Skeletal muscle satellite cell (primary cell): ENCODE data around the gene CRYBG1.
"Not testable (repeated sequence)": the region's sequence is repeated elsewhere in the genome, so short reads cannot be mapped to it uniquely, and the experiment has no call there.

Source experiments
- H3K27me3 ChIP-seq: 2 replicates; pipeline ENCODE4 v1.7.0; 2013; ENCODE audit warnings: low read length; ENCODE audit not compliant: control insufficient read depth, insufficient read depth
- H3K36me3 ChIP-seq: 2 replicates; pipeline ENCODE4 v1.7.0; 2013; ENCODE audit warnings: mild to moderate bottlenecking, control low read depth, low read length; ENCODE audit not compliant: insufficient read depth
- H3K4me1 ChIP-seq: 2 replicates; pipeline ENCODE4 v1.7.0; 2013; ENCODE audit warnings: low read length; ENCODE audit not compliant: control insufficient read depth, insufficient read depth
- H3K4me2 ChIP-seq: 2 replicates; pipeline ENCODE4 v1.7.0; 2013; ENCODE audit warnings: mild to moderate bottlenecking, low read length
- H3K4me3 ChIP-seq: 2 replicates; pipeline ENCODE4 v1.7.0; 2013; ENCODE audit warnings: low read length
- H3K9ac ChIP-seq: 2 replicates; pipeline ENCODE4 v1.7.0; 2013; ENCODE audit warnings: mild to moderate bottlenecking, low read depth, low read length, moderate library complexity
- H3K9me3 ChIP-seq: replicated peaks from 2 replicates; pipeline ENCODE4 v1.7.0; 2013; ENCODE audit warnings: mild to moderate bottlenecking, control low read depth, low read length

Gene CRYBG1

DNA sequence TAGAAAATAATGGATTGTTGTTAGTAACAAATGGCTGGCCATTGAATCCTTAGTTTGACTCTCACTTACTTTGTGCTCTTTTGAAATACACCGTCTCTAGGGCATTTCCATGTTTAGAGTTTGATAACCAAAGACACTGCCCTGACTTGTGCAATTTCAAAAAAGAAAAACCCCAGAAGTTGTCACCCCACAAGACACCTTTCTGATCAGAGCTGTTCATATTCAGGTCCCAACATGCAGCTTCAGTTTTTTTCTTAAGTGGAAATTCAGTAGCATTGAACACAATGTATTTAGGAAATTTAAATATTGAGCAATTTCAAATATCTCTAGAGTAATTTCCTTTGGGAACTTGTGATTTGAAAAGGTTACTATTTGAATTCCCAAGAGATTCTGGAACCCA lies 19.4 kb downstream of the CRYBG1 start:
- Histone ChIP-seq H3K27me3 (no peaks in the 10 kb centered on the region), H3K4me1 (peaks cover 26% of the 10 kb centered on the region), H3K9ac (no peak overlapping the region), H3K36me3 (no peaks in the 10 kb centered on the region), H3K4me3 (no peak overlapping the region), H3K9me3 (no peaks in the 10 kb centered on the region), H3K4me2 (no peak overlapping the region)

- peaks cover 26% of the 10 kb centered on the region for H3K4me1 ChIP-seq
- H3K36me3 ChIP-seq: no peaks in the 10 kb centered on the region
- no peak overlapping the region for H3K4me2 ChIP-seq
- no peak overlapping the region for H3K4me3 ChIP-seq
- H3K27me3 ChIP-seq: peaks cover 4% of the 10 kb centered on the region
- no peak overlapping the region for H3K9ac ChIP-seq
- no peaks in the 10 kb centered on the region for H3K9me3 ChIP-seq
Measured at GRCh38 chr6:106380407-106380806, 19.9 kb downstream of the CRYBG1 start.

- Histone ChIP-seq H3K4me1 (peaks cover 26% of the 10 kb centered on the region), H3K4me3 (no peak overlapping the region), H3K9me3 (no peaks in the 10 kb centered on the region), H3K27me3 (peaks cover 4% of the 10 kb centered on the region), H3K36me3 (no peaks in the 10 kb centered on the region), H3K9ac (no peak overlapping the region), H3K4me2 (no peak overlapping the region)
Measured at GRCh38 chr6:106381223-106381622, 20.7 kb downstream of the CRYBG1 start.

GRCh38 chr6:106381881-106382280 lies 21.4 kb downstream of the CRYBG1 start:
- no peaks in the 10 kb centered on the region for H3K9me3 ChIP-seq
- H3K27me3 ChIP-seq: peaks cover 8% of the 10 kb centered on the region
- no peak overlapping the region for H3K4me2 ChIP-seq
- H3K4me3 ChIP-seq: no peak overlapping the region
- peaks cover 25% of the 10 kb centered on the region for H3K4me1 ChIP-seq
- no peaks in the 10 kb centered on the region for H3K36me3 ChIP-seq
- no peak overlapping the region for H3K9ac ChIP-seq

DNA sequence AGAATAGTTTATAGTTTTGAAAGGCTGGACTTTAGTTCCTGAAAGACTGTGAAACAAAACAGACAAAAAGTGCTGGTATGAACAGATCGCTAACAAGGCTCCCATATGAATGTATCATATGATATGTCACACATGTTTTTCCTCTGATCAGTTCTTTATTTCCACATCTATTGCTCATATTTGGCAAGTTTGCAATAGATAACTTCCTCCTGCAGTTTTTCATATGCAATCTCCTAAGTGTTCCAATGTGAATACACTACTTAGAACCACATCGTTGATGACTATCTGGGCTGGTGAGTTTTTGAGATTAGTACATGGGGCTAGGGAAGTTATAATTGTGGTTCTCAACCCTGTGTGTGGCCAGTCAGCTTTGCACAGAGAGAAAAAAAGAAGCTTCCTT lies 23.1 kb downstream of the CRYBG1 start:
- Histone ChIP-seq H3K36me3 (no peaks in the 10 kb centered on the region), H3K9me3 (no peaks in the 10 kb centered on the region), H3K4me1 (peaks cover 20% of the 10 kb centered on the region), H3K27me3 (peaks cover 8% of the 10 kb centered on the region), H3K4me3 (no peak overlapping the region), H3K9ac (no peak overlapping the region), H3K4me2 (no peak overlapping the region)

DNA sequence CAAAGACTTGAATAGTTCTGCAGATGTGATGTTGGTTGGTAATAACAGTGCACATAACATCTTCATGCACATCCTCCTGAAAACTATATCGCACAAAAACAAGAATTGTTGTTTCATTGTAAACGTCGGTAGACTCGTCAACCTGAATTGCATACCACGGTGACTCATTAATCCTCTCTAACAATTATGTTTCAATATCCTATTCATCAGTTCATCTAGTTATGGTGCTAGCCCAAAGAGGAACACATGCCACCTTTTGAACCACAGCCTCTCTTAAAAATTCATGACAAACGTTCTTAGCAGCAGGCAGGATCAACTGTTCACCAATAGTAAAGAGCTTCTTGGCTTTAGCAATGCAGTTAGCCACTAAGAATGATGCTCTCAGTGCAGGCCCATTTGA lies 25.0 kb downstream of the CRYBG1 start:
- Histone ChIP-seq H3K4me1 (peaks cover 16% of the 10 kb centered on the region), H3K4me3 (no peak overlapping the region), H3K4me2 (no peak overlapping the region), H3K36me3 (no peaks in the 10 kb centered on the region), H3K9ac (no peak overlapping the region), H3K27me3 (peaks cover 11% of the 10 kb centered on the region), H3K9me3 (no peaks in the 10 kb centered on the region)

- H3K4me2 ChIP-seq: no peak overlapping the region
- no peak overlapping the region for H3K4me3 ChIP-seq
- H3K9ac ChIP-seq: no peak overlapping the region
- H3K4me1 ChIP-seq: no peaks in the 10 kb centered on the region
- H3K9me3 ChIP-seq: no peaks in the 10 kb centered on the region
- peaks cover 11% of the 10 kb centered on the region for H3K27me3 ChIP-seq
- no peaks in the 10 kb centered on the region for H3K36me3 ChIP-seq
Measured at GRCh38 chr6:106387875-106388274, 27.4 kb downstream of the CRYBG1 start.

DNA sequence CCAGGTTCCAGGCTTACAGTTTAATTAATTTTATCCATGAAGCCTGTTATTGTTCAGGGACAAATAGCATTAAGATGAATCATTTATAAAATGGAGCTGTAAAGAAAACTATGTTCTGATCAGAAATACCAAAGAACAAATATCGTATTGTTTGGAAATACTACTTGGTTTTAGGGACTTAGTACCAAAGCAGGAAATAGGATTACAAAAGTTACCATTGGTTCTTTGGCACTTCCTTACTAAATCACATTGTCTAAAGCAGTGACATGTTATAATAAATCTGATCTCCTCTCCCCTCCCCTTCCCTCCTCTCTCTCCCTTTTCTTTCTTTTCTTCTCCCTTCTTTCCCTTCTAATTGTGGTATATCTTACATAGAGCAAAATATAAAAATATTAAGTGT lies 29.6 kb downstream of the CRYBG1 start:
- no peaks in the 10 kb centered on the region for H3K36me3 ChIP-seq
- no peak overlapping the region for H3K9ac ChIP-seq
- no peaks in the 10 kb centered on the region for H3K9me3 ChIP-seq
- H3K4me3 ChIP-seq: no peak overlapping the region
- H3K4me1 ChIP-seq: no peaks in the 10 kb centered on the region
- no peak overlapping the region for H3K4me2 ChIP-seq
- H3K27me3 ChIP-seq: peaks cover 19% of the 10 kb centered on the region

GRCh38 chr6:106396426-106397220 lies 36.1 kb downstream of the CRYBG1 start:
- no peaks in the 10 kb centered on the region for H3K36me3 ChIP-seq

DNA sequence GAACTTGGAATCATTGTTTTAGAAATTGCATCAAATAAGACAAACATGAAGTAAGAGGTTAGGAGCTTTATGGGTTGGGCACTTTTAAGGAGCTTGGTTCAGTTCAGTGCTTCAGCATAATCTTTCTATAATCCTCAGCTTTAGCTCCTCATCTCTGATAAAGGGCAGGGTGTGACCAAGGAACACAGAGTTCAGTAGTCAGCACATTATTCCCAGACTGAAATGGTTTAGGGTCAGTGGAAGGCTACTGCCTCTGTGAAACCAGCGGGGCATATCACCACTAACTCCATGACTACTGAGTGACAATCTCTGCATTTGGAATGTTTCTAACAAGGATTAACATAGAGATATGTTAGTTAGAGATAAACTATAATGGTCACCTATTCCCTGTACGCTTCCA lies 36.9 kb downstream of the CRYBG1 start:
- no peaks in the 10 kb centered on the region for H3K4me1 ChIP-seq
- no peaks in the 10 kb centered on the region for H3K36me3 ChIP-seq
- no peak overlapping the region for H3K9ac ChIP-seq
- no peak overlapping the region for H3K4me2 ChIP-seq
- no peaks in the 10 kb centered on the region for H3K9me3 ChIP-seq
- no peak overlapping the region for H3K4me3 ChIP-seq
- H3K27me3 ChIP-seq: peaks cover 11% of the 10 kb centered on the region

More at GRCh38 chr6:106396426-106397220, 36.1 kb downstream of the CRYBG1 start:
- H3K27me3 ChIP-seq: peaks cover 11% of the 10 kb centered on the region
- no peak overlapping the region for H3K4me3 ChIP-seq
- no peak overlapping the region for H3K4me2 ChIP-seq
- H3K9me3 ChIP-seq: no peaks in the 10 kb centered on the region
- H3K4me1 ChIP-seq: no peaks in the 10 kb centered on the region
- H3K9ac ChIP-seq: no peak overlapping the region

GRCh38 chr6:106398621-106399020 lies 38.1 kb downstream of the CRYBG1 start:
- Histone ChIP-seq H3K9me3 (no peaks in the 10 kb centered on the region), H3K27me3 (peaks cover 11% of the 10 kb centered on the region), H3K4me1 (no peaks in the 10 kb centered on the region), H3K36me3 (no peaks in the 10 kb centered on the region), H3K4me3 (no peak overlapping the region), H3K9ac (no peak overlapping the region), H3K4me2 (no peak overlapping the region)

DNA sequence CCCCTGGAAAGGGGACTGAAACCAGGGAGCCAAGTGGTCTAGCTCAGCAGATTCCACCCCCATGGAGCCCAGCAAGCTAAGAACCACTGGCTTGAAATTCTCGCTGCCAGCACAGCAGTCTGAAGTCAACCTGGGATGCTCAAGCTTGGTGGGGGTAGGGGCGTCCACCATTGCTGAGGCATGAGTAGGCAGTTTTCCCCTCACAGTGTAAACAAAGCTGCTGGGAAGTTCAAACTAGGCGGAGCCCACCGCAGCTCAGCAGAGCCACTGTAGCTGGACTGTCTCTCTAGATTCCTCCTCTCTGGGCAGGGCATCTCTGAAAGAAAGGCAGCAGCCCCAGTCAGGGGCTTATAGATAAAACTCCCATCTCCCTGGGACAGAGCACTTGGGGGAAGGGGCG lies 44.5 kb downstream of the CRYBG1 start:
- H3K4me2 ChIP-seq, H3K9ac ChIP-seq, H3K9me3 ChIP-seq, H3K4me1 ChIP-seq, H3K36me3 ChIP-seq, H3K27me3 ChIP-seq, H3K4me3 ChIP-seq: not testable (repeated sequence)
